SIG-M5 treated with dmso at 0.1 percent for 504 hours (cell line): ENCODE data around the gene DHRS2.
"Not testable (repeated sequence)": the region's sequence is repeated elsewhere in the genome, so short reads cannot be mapped to it uniquely, and the experiment has no call there.

Experiments used
- DNase-seq: peaks from one replicate; lab custom pipeline; 2025; ENCODE audit not compliant: unreplicated experiment; lab: John Stamatoyannopoulos, UW

The DHRS2 gene

GRCh38 chr14:23636317-23637211 lies at the start of gene DHRS2:
Gene DHRS2, plus strand, starts transcription at chr14:23636364. Its CDS starts 2,501 bp downstream, at chr14:23638865.
- DNase-seq, result no peak

- DNase-seq, result peak; percentile 84
Measured at GRCh38 chr14:23588884-23589598, 47.1 kb upstream of the DHRS2 start.

GRCh38 chr14:23589606-23590005 lies 46.6 kb upstream of the DHRS2 start:
- DNase-seq, result no peak

GRCh38 chr14:23590198-23590597 lies 46.0 kb upstream of the DHRS2 start:
- DNase-seq, result no peak

GRCh38 chr14:23594191-23594590 lies 42.0 kb upstream of the DHRS2 start:
- DNase-seq, result not testable (repeated sequence)

- no peak for DNase-seq
Measured at GRCh38 chr14:23600322-23600707, 35.8 kb upstream of the DHRS2 start.

GRCh38 chr14:23600806-23601205 lies 35.4 kb upstream of the DHRS2 start:
- DNase-seq, result no peak

- no peak for DNase-seq
Measured at GRCh38 chr14:23601424-23601823, 34.7 kb upstream of the DHRS2 start.

- no peak for DNase-seq
Measured at GRCh38 chr14:23601845-23602180, 34.4 kb upstream of the DHRS2 start.

GRCh38 chr14:23602181-23603095 lies 33.7 kb upstream of the DHRS2 start:
- DNase-seq, result no peak

GRCh38 chr14:23603103-23603502 lies 33.1 kb upstream of the DHRS2 start:
- no peak for DNase-seq

- no peak for DNase-seq
Measured at GRCh38 chr14:23604148-23604547, 32.0 kb upstream of the DHRS2 start.

- no peak for DNase-seq
Measured at GRCh38 chr14:23604675-23605170, 31.4 kb upstream of the DHRS2 start.

GRCh38 chr14:23605931-23606585 lies 30.1 kb upstream of the DHRS2 start:
- DNase-seq, result no peak

- no peak for DNase-seq
Measured at GRCh38 chr14:23608454-23608853, 27.7 kb upstream of the DHRS2 start.

GRCh38 chr14:23609001-23609400 lies 27.2 kb upstream of the DHRS2 start:
- no peak for DNase-seq

GRCh38 chr14:23609411-23610089 lies 26.6 kb upstream of the DHRS2 start:
- DNase-seq, result not testable (repeated sequence)

GRCh38 chr14:23610090-23610814 lies 25.9 kb upstream of the DHRS2 start:
- no peak for DNase-seq

- DNase-seq, result no peak
Measured at GRCh38 chr14:23610815-23611289, 25.3 kb upstream of the DHRS2 start.
